Activated CD8-positive, alpha-beta T cell treated with anti-CD3 and anti-CD28 coated beads, Interleukin-2, amount 10 ng/mL, durations not matched to agents 7 days and 5 days (primary cell): Measurements from ENCODE around the gene NASP. TPM values are rescaled to one million over a fixed set of nuclear protein-coding genes. Genes with fewer than 3 reads are reported as not detected.
"Not testable (repeated sequence)": the region's sequence is repeated elsewhere in the genome, so short reads cannot be mapped to it uniquely, and the experiment has no call there.

ENCODE experiments used
- ATAC-seq: fragments of 150-1000 bp; cut with Tn5 transposase; one replicate; pipeline ENCODE4 v1.10.0; 2021; ENCODE audit warnings: moderate library complexity
- CTCF ChIA-PET: fragments of 350-600 bp; sonication (Branson Sonifier 250); formaldehyde crosslinking; loops from one replicate; lab custom pipeline; 2021; ENCODE audit warnings: antibody characterized with exemption; lab: Charles Lee
- POLR2A ChIA-PET: fragments of 350-600 bp; sonication (Branson Sonifier 250); formaldehyde crosslinking; loops from one replicate; lab custom pipeline; 2021; ENCODE audit warnings: antibody characterized with exemption; lab: Charles Lee
- DNase-seq: peaks from one replicate; pipeline ENCODE4 v3.0.0-alpha.2; 2020
- H3K27ac Mint-ChIP-seq: one replicate; pipeline ENCODE4 v1.8.0; 2021; ENCODE audit warnings: mild to moderate bottlenecking, mixed read lengths
- H3K27me3 Mint-ChIP-seq: one replicate; pipeline ENCODE4 v1.8.0; 2021; ENCODE audit warnings: low read depth, mixed read lengths
- H3K36me3 Mint-ChIP-seq: one replicate; pipeline ENCODE4 v1.8.0; 2021; ENCODE audit warnings: low read depth, mixed read lengths
- H3K4me1 Mint-ChIP-seq: one replicate; pipeline ENCODE4 v1.8.0; 2021; ENCODE audit warnings: low read depth, mixed read lengths
- H3K4me3 Mint-ChIP-seq: one replicate; pipeline ENCODE4 v1.8.0; 2021; ENCODE audit warnings: mild to moderate bottlenecking, mixed read lengths
- H3K9me3 Mint-ChIP-seq: one replicate; pipeline ENCODE4 v1.8.0; 2022; ENCODE audit warnings: mixed read lengths; ENCODE audit not compliant: insufficient read depth
- total RNA-seq, 2 experiments: library from RNA; stranded (reverse); gene quantifications; one replicate each; pipeline ENCODE4 v1.2.3, GENCODE V29; 2021

Gene NASP
- total RNA-seq, 2 experiments from 2014 or later = 230 to 233 TPM

DNA sequence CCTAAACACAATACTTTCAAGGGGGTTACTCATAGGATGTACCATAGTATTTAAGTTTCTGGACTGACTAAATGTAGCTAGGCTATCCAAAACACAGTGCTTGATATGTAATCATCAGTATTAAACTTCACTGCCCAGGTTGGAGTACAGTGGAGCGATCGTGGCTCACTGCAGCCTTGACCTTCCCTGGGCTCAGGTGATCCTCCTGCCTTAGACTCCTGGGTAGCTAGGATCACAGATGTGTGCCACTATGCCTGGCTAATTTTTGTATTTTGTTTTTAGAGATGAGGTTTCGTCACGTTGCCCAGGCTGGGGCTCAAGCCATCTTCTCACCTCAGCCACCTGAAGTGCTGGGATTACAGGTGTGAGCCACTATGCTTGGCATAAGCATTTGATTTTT lies 10.6 kb downstream of the NASP start:
- ChIA-PET CTCF (no interaction called here), POLR2A (interaction anchor here (0.6 kb wide), 1 partner anchor 90 kb away, joined by 5 read pairs; no protein-coding TSS in a partner anchor)
- Mint-ChIP-seq H3K9me3 (no peaks in the 10 kb centered on the region), H3K27me3 (no peaks in the 10 kb centered on the region), H3K4me3 (no peak overlapping the region), H3K27ac (peak overlapping the region; percentile 25), H3K4me1 (peaks cover 15% of the 10 kb centered on the region), H3K36me3 (peaks cover 51% of the 10 kb centered on the region)
- ATAC-seq (no peak), DNase-seq (no peak)

DNA sequence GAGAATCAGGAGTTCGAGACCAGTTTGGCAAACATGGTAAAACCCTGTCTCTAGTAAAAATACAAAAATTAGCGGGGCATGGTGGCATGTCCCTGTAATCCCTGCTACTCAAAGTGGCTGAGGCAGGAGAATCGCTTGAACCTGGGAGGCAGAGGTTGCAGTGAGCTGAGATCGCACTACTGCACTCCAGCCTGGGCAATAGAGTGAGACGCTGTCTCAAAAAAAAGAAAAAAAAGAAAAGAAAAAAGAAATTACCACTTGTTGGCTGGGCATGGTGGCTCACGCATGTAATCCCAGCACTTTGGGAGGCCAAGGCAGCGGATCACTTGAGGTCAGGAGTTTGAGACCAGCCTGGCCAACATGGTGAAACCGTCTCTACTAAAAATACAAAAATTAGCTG lies 12.9 kb downstream of the NASP start:
- H3K4me3 Mint-ChIP-seq, CTCF ChIA-PET, H3K9me3 Mint-ChIP-seq, H3K27me3 Mint-ChIP-seq, ATAC-seq, DNase-seq, POLR2A ChIA-PET, H3K27ac Mint-ChIP-seq: not testable (repeated sequence)
- Mint-ChIP-seq H3K36me3 (peaks cover 58% of the 10 kb centered on the region), H3K4me1 (peaks cover 30% of the 10 kb centered on the region)

GRCh38 chr1:45604239-45604638 lies 20.4 kb downstream of the NASP start:
- Mint-ChIP-seq H3K27ac (peak overlapping the region; percentile 48), H3K4me3 (no peak overlapping the region), H3K36me3 (peaks cover 70% of the 10 kb centered on the region), H3K27me3 (no peaks in the 10 kb centered on the region), H3K4me1 (peaks cover 53% of the 10 kb centered on the region), H3K9me3 (no peaks in the 10 kb centered on the region)
- POLR2A ChIA-PET = interaction anchor here (0.7 kb wide), 1 partner anchor 145 kb away, joined by 3 read pairs; no protein-coding TSS in a partner anchor
- DNase-seq (no peak), ATAC-seq (no peak)
- CTCF ChIA-PET = no interaction called here

DNA sequence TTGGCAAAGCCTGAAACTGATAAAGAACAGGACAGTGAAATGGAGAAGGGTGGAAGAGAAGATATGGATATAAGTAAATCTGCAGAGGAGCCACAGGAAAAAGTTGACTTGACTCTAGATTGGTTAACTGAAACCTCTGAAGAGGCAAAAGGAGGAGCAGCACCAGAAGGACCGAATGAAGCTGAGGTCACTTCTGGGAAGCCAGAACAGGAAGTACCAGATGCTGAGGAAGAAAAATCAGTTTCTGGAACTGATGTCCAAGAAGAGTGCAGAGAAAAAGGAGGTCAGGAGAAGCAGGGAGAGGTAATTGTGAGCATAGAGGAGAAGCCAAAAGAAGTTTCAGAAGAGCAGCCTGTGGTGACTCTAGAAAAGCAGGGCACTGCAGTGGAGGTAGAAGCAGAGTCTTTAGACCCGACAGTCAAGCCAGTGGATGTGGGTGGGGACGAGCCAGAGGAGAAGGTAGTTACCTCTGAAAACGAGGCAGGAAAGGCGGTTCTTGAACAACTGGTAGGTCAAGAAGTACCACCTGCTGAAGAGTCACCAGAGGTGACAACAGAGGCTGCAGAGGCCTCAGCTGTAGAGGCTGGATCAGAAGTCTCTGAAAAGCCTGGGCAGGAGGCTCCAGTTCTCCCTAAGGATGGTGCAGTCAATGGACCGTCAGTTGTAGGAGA lies 23.7 kb downstream of the NASP start:
- ChIA-PET CTCF (no interaction called here), POLR2A (no interaction called here)
- H3K9me3 Mint-ChIP-seq = no peaks in the 10 kb centered on the region

GRCh38 chr1:45608175-45609156 lies 24.6 kb downstream of the NASP start:
- POLR2A ChIA-PET = interaction anchor here (0.5 kb wide), 1 partner anchor 710 kb away, joined by 3 read pairs; no protein-coding TSS in a partner anchor
- Mint-ChIP-seq H3K27ac (peak overlapping the region; percentile 74), H3K4me3 (no peak overlapping the region), H3K9me3 (no peaks in the 10 kb centered on the region), H3K27me3 (no peaks in the 10 kb centered on the region), H3K36me3 (peaks cover 68% of the 10 kb centered on the region), H3K4me1 (peaks cover 30% of the 10 kb centered on the region)
- DNase-seq = no peak
- no peak for ATAC-seq
- CTCF ChIA-PET = no interaction called here

More for the DNA sequence above, 23.7 kb downstream of the NASP start:
- ATAC-seq (no peak), DNase-seq (no peak)
- Mint-ChIP-seq H3K27ac (peak overlapping the region; percentile 83), H3K36me3 (peaks cover 68% of the 10 kb centered on the region), H3K4me3 (no peak overlapping the region), H3K4me1 (peaks cover 30% of the 10 kb centered on the region), H3K27me3 (no peaks in the 10 kb centered on the region)

DNA sequence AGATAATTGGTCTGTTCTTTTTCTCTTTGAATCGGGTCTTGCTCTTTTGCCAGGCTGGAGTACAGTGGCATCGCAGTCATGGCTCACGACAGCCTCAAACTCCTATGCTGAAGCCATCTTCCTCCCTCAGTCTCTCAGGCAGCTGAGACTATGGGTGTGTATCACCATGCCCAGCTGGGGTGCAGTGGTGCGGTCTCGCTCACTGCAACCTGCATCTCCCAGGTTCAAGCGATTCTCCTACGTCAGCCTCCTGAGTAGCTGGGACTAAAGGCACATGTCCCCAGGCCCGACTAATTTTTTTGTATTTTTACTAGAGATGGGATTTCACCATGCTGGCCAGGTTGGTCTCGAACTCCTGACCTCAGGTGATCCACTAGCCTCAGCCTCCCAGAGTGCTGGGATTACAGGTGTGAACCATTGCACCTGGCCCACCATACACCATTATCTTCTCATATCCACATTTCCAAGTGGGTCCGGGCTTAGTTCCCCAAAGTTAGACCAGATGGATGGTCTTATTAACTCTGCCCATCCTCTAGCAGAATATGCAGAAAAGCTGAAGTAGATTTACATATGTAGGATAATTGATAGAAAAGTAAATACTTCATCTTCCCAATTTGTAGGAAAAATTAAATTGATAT lies 26.9 kb downstream of the NASP start:
- Mint-ChIP-seq H3K36me3 (peaks cover 76% of the 10 kb centered on the region), H3K9me3 (no peaks in the 10 kb centered on the region), H3K4me1 (peaks cover 26% of the 10 kb centered on the region), H3K4me3 (no peak overlapping the region), H3K27me3 (no peaks in the 10 kb centered on the region), H3K27ac (no peak overlapping the region)
- ATAC-seq = no peak
- ChIA-PET POLR2A (no interaction called here), CTCF (no interaction called here)
- no peak for DNase-seq

GRCh38 chr1:45612941-45613579 lies 29.2 kb downstream of the NASP start:
- ChIA-PET POLR2A (no interaction called here), CTCF (interaction anchor here (0.8 kb wide), 1 partner anchor 423 kb away, joined by 3 read pairs; no protein-coding TSS in a partner anchor)
- Mint-ChIP-seq H3K4me1 (peaks cover 5% of the 10 kb centered on the region), H3K27ac (no peak overlapping the region), H3K27me3 (no peaks in the 10 kb centered on the region), H3K36me3 (peaks cover 75% of the 10 kb centered on the region), H3K9me3 (no peaks in the 10 kb centered on the region), H3K4me3 (no peak overlapping the region)
- no peak for DNase-seq
- peak; percentile 20 for ATAC-seq

- H3K36me3 Mint-ChIP-seq = peaks cover 59% of the 10 kb centered on the region
- no peak overlapping the region for H3K27ac Mint-ChIP-seq
- no peaks in the 10 kb centered on the region for H3K27me3 Mint-ChIP-seq
- no peak for DNase-seq
- no peaks in the 10 kb centered on the region for H3K4me1 Mint-ChIP-seq
- no peak for ATAC-seq
- no peaks in the 10 kb centered on the region for H3K9me3 Mint-ChIP-seq
- CTCF ChIA-PET = interaction anchor here (1.1 kb wide), 1 partner anchor 29 kb away, joined by 3 read pairs; no protein-coding TSS in a partner anchor
- POLR2A ChIA-PET = no interaction called here
- H3K4me3 Mint-ChIP-seq = no peak overlapping the region
Observed at GRCh38 chr1:45615885-45616284, 32.0 kb downstream of the NASP start.

DNA sequence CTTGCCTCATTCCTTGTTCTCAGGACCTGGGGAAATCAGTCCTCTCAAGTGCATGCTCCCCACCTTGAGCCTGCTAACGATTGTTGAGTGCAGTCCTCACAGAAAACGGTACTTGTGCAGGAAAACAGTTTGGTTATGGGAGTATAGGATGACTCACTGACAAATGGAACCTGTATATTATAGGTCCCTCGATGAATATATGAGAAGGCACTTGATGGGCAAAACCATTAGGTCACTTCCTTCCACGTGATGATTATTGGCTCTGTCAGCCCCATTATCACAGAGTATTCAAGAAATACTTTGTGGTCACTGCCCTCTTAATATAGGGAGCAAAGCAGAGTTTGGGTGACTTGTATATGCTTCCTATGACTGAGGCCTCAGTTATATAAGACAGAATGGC lies 33.8 kb downstream of the NASP start:
- CTCF ChIA-PET = no interaction called here

GRCh38 chr1:45619149-45619921 lies 35.5 kb downstream of the NASP start:
- Mint-ChIP-seq H3K27ac (no peak overlapping the region), H3K27me3 (no peaks in the 10 kb centered on the region), H3K9me3 (no peaks in the 10 kb centered on the region), H3K36me3 (peaks cover 47% of the 10 kb centered on the region), H3K4me3 (no peak overlapping the region), H3K4me1 (no peaks in the 10 kb centered on the region)
- POLR2A ChIA-PET = no interaction called here
- CTCF ChIA-PET = interaction anchor here (1.2 kb wide), 1 partner anchor 10 kb away, joined by 4 read pairs; no protein-coding TSS in a partner anchor
- ATAC-seq = no peak
- DNase-seq = no peak

More for the DNA sequence above, 33.8 kb downstream of the NASP start:
- no peak overlapping the region for H3K4me3 Mint-ChIP-seq
- no peak overlapping the region for H3K27ac Mint-ChIP-seq
- peaks cover 53% of the 10 kb centered on the region for H3K36me3 Mint-ChIP-seq
- no peak for ATAC-seq
- no peak for DNase-seq
- H3K4me1 Mint-ChIP-seq = no peaks in the 10 kb centered on the region
- H3K27me3 Mint-ChIP-seq = no peaks in the 10 kb centered on the region
- POLR2A ChIA-PET = no interaction called here
- no peaks in the 10 kb centered on the region for H3K9me3 Mint-ChIP-seq
